Adrenal gland (tissue), 12 donors: ENCODE data around the gene FNDC3B. TPM values are rescaled to one million over a fixed set of nuclear protein-coding genes. Genes with fewer than 3 reads are reported as not detected.

Source experiments
- DNase-seq, 7 donors: peaks; one replicate each; pipeline ENCODE4 v3.0.0-alpha.2; 2019 to 2020
- H3K27ac ChIP-seq, 5 donors: fragments of 200-600 bp; sonication (generic) in 4 of 5; 1 replicate in 3 of 5; 2 replicates in 2 of 5; pipeline versions ENCODE4 v1.5.1 to v1.8.0; 2016 to 2020; ENCODE audit warnings: mild to moderate bottlenecking in 1 of 5
- H3K27me3 ChIP-seq: fragments of 200-600 bp; 2 replicates; pipeline ENCODE4 v1.8.0; 2021
- H3K36me3 ChIP-seq, 2 donors: fragments of 200-600 bp; replicated peaks in 1 of 2; 1 replicate in 1 of 2; 2 replicates in 1 of 2; pipeline versions ENCODE4 v1.5.1 to v1.8.0; 2018 to 2022
- H3K4me1 ChIP-seq, 2 donors: fragments of 200-600 bp; replicated peaks in 1 of 2; 1 replicate in 1 of 2; 2 replicates in 1 of 2; pipeline versions ENCODE4 v1.5.1 to v1.8.0; 2018 to 2021
- H3K4me3 ChIP-seq, 4 donors: fragments of 200-600 bp; sonication (generic) in 3 of 4; one replicate each; pipeline ENCODE4 v1.5.1; 2016 to 2018
- H3K9me3 ChIP-seq, 3 donors: fragments of 200-600 bp; sonication (generic) in 1 of 3; replicated peaks in 1 of 3; 1 replicate in 2 of 3; 2 replicates in 1 of 3; pipeline versions ENCODE4 v1.5.1 to v1.8.0; 2016 to 2021
- POLR2A ChIP-seq, 2 donors: fragments of 450-650 bp; IDR thresholded peaks; one replicate each; pipeline ENCODE4 v1.6.1; 2017; ENCODE audit warnings: antibody characterized with exemption in 2 of 2, mild to moderate bottlenecking in 2 of 2, moderate library complexity in 1 of 2
- WGBS, 4 donors: extraction: QIAGEN DNeasy Blood & Tissue Kit in 2 of 4; methylation state at CpG; one replicate each; pipeline versions ENCODE4 v1.1.5 to v1.1.7; 2013 to 2017; 5-methylcytosine and 5-hydroxymethylcytosine counted together
- intact Hi-C, 2 donors: fragments of 100-400 bp; cut with DNase I; formaldehyde crosslinking; loops; one replicate each; pipeline versions ENCODE4 v1.14.1 to v1.15.0; 2022 to 2023
- polyA plus RNA-seq, 3 donors: library from polyadenylated mRNA; stranded (reverse); fragments of 200-250 nt in 2 of 3; fragments of 350-450 nt in 1 of 3; fragmentation: Illumina TruSeq in 1 of 3; extraction: RNeasy Lipid Tissue Mini Kit (QIAGEN cat#74804) in 1 of 3; gene quantifications; one replicate each; pipeline ENCODE4 v1.2.3, GENCODE V29; 2013 to 2014
- total RNA-seq, 9 donors: library from RNA; depleted of rRNA in 4 of 9; stranded (reverse); fragments of >200 nt in 4 of 9; fragments of 120-200 nt in 1 of 9; fragmentation: NEBNext Ultra II Directional in 1 of 9; extraction: Animal tissue kit (Norgen Biotek cat#: 25700) in 1 of 9; gene quantifications; one replicate each; pipeline versions ENCODE4 v1.1.0 to v1.2.4, GENCODE V29; 2013 to 2023
- TF ChIP-seq, protein P1 (sequence below), 6 experiments: fragments of 450-650 bp in 4 of 6; fragments of 200-600 bp in 2 of 6; sonication (generic) in 1 of 6; IDR thresholded peaks; 1 replicate in 5 of 6; 2 replicates in 1 of 6; pipeline versions ENCODE4 v1.5.1 to v1.8.0; 2016 to 2021; ENCODE audit warnings: antibody characterized with exemption in 6 of 6, mild to moderate bottlenecking in 2 of 6, moderate library complexity in 1 of 6
- donor health status: healthy with polysubstance abuse.
- donor health status: Bipolar disorder and iron deficiency.
- donor health status: DM: yes; HTN: yes; CAD: no.
- donor health status: DM: no; HTN: no; CAD: no.
- donor health status: DM: no; HTN: no; CAD: no.
- donor health status: DM: yes; HTN: yes; CAD: no.

The FNDC3B gene
- total and polyA plus RNA-seq, 12 donors, result 9.9 to 228 (median 105) TPM

DNA sequence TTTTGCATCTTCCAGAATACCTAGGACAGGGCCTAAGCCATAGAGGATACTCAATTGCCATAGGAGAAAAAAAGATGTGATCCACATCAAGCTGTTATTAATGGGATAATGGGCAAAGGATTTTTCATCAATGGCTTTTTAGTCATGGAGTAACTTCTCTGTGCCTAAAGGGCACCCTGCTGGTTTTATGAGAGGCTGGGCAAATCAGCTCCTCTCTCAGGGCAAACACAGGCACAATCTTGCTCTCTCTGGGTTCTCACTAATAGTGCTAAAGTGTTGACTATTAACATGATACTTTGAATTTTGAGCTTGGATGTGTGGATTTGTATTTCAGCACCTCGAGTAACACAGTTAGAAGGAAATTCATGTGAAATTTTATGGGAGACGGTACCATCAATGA, 341.3 kb downstream of the FNDC3B start:
- Histone ChIP-seq H3K9me3 (no peaks in the 10 kb centered on the region), H3K27ac (no peak overlapping the region), H3K27me3 (no peaks in the 10 kb centered on the region), H3K36me3 (peaks cover 0 to 45% of the 10 kb centered on the region in 2 donors), H3K4me1 (no peaks in the 10 kb centered on the region), H3K4me3 (no peak overlapping the region)
- intact Hi-C loops, result no loop called here
- TF ChIP-seq, protein P1, sequence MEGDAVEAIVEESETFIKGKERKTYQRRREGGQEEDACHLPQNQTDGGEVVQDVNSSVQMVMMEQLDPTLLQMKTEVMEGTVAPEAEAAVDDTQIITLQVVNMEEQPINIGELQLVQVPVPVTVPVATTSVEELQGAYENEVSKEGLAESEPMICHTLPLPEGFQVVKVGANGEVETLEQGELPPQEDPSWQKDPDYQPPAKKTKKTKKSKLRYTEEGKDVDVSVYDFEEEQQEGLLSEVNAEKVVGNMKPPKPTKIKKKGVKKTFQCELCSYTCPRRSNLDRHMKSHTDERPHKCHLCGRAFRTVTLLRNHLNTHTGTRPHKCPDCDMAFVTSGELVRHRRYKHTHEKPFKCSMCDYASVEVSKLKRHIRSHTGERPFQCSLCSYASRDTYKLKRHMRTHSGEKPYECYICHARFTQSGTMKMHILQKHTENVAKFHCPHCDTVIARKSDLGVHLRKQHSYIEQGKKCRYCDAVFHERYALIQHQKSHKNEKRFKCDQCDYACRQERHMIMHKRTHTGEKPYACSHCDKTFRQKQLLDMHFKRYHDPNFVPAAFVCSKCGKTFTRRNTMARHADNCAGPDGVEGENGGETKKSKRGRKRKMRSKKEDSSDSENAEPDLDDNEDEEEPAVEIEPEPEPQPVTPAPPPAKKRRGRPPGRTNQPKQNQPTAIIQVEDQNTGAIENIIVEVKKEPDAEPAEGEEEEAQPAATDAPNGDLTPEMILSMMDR (IDR thresholded peaks at IDR 0.05), result no peak
- TF ChIP-seq POLR2A (IDR thresholded peaks at IDR 0.05), result no peak
- DNase-seq, result no peak
- WGBS, 4 donors, result 95 to 99% (median 96%) methylated on average over 2 of the region's 2 CpGs

DNA sequence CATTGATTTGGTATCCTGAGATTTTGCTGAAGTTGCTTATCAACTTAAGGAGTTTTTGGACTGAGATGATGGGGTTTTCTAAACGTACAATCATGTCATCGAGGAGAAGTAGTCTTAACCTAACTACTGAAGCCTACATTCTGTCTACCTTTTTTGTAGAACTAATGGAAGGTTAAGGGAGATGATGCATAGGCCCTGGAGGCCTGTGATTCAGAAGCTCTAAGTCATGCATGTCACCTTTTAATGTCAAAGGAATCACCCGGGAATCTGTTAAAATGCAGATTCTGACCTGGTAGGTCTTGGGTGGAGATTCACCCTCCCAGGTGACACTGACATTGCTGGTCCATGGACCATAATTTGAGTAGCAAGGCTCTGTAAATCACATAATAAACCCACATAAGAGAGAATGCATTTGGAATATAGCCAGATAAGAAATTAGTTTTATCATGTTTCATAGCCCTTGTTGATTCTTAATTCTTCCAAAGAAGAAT, 344.0 kb downstream of the FNDC3B start:
- H3K27me3 ChIP-seq, result no peaks in the 10 kb centered on the region
- H3K27ac ChIP-seq, result no peak overlapping the region
- peaks cover 0 to 27% of the 10 kb centered on the region in 2 donors for H3K36me3 ChIP-seq
- no peaks in the 10 kb centered on the region for H3K9me3 ChIP-seq
- intact Hi-C loops, result no loop called here
- 71 to 90% (median 81%) methylated on average over 3 of the region's 3 CpGs for WGBS, 4 donors
- no peak for DNase-seq
- TF ChIP-seq, protein P1 (IDR thresholded peaks at IDR 0.05), result no peak
- no peak for TF ChIP-seq POLR2A (IDR thresholded peaks at IDR 0.05)
- H3K4me1 ChIP-seq, result no peaks in the 10 kb centered on the region
- no peak overlapping the region for H3K4me3 ChIP-seq

DNA sequence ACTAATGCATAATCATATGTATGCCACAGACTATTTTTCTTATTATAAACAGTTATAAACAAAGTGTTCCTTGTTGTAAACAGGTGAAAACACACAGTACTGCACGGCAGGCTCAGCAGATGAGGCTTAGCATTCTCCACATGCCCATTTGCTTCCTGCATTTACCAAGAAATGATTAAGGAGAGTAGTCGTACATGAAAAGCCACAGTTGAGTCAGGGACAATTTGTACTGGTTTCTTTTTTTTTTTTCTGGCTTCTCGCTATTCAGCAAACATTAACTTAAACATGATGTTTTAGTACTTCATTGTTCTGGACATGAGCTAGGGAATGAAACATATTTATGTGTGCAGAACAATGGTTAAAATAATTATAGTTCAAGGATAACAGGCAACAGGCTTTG, 345.5 kb downstream of the FNDC3B start:
- Histone ChIP-seq H3K4me1 (no peaks in the 10 kb centered on the region), H3K9me3 (no peaks in the 10 kb centered on the region), H3K27ac (no peak overlapping the region), H3K27me3 (no peaks in the 10 kb centered on the region), H3K4me3 (no peak overlapping the region), H3K36me3 (peaks cover 0 to 12% of the 10 kb centered on the region in 2 donors)
- 60 to 74% (median 65%) methylated on average over 3 of the region's 3 CpGs for WGBS, 4 donors
- intact Hi-C loops, result no loop called here
- TF ChIP-seq, protein P1 (IDR thresholded peaks at IDR 0.05), result no peak
- no peak for TF ChIP-seq POLR2A (IDR thresholded peaks at IDR 0.05)
- no peak for DNase-seq

DNA sequence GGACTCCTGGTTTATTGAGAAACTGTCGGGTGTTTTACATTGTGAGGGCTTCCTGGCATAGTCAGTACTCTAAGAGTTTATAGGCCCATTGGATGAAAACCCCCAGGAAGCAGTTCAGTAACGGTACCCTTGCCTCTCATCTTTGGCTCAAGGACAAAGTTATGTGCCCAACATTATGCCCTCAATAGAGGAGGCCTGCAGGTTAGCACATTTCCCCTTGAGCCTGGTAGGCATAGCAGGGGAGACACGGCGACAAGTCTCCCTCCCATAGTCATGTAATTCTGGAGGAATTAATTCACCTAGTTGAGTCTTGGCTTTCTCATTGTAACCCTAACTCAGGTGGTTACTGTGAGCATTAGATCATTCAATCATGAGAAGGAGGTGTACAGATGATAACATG, 348.4 kb downstream of the FNDC3B start:
- Histone ChIP-seq H3K4me3 (no peak overlapping the region), H3K36me3 (no peaks in the 10 kb centered on the region), H3K9me3 (no peaks in the 10 kb centered on the region), H3K4me1 (peaks cover 0 to 10% of the 10 kb centered on the region in 2 donors), H3K27ac (no peak overlapping the region), H3K27me3 (no peaks in the 10 kb centered on the region)
- TF ChIP-seq, protein P1 (IDR thresholded peaks at IDR 0.05), result no peak
- no peak for TF ChIP-seq POLR2A (IDR thresholded peaks at IDR 0.05)
- intact Hi-C loops, result no loop called here
- WGBS, 4 donors, result 93 to 98% (median 96%) methylated on average over 4 of the region's 4 CpGs
- DNase-seq, result no peak
